C4-2B (cell line): ENCODE measurements around the gene MID1.

Experiments
- CTCF ChIP-seq: fragments of 450-650 bp; conservative IDR thresholded peaks from 2 replicates; pipeline ENCODE4 v1.5.1; 2017; ENCODE audit warnings: mild to moderate bottlenecking
- ZFX ChIP-seq: fragments of 450-650 bp; IDR thresholded peaks from 2 replicates; pipeline ENCODE4 v1.6.1; 2017

DNA sequence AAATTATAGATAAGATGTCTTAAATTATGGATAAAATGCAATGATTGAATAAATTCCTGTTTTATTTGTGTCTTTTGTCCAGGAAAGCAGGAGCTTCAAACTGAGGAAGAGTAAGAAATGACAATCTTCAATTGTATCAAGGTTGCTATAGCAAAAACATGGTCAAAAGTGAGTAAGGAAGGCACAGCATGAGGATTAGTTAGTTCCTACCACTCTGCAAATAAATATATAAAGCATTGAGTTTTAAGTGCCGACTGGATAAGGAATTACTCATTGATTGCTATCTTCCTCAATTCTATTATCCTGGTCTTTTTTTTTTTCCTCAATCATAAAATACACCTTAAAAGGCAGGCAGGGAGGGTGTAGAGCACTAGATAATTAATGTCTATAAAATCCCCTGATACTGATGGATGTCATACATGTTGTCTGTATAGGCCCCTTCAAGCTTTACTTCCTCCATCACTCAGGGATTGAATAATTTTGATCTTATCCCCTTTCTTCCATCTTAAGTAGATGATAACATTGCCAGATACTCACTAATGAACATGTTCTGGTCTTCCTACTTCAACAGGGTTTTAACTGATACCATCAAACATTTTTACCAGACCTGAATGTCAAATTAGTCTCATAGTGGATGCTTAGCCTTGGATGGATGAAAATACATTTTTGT lies 86.6 kb downstream of the MID1 start:
- TF ChIP-seq CTCF, result no peak
- no peak for TF ChIP-seq ZFX
